Neural cell (in vitro differentiated cells): ENCODE measurements around the gene KRT80. TPM values are rescaled to one million over a fixed set of nuclear protein-coding genes. Genes with fewer than 3 reads are reported as not detected.

Source experiments
- H2AFZ ChIP-seq: fragments of 200-600, 300-800 bp; sonication (generic), shearing (Covaris generic); 2 replicates; pipeline ENCODE4 v1.6.0; 2014; ENCODE audit warnings: low read depth, mild to moderate bottlenecking, antibody characterized with exemption, low read length, moderate library complexity
- H3F3A ChIP-seq: fragments of 200-600 bp; shearing (Covaris generic); 2 replicates; pipeline ENCODE4 v1.6.1; 2016; ENCODE audit warnings: mild to moderate bottlenecking, moderate library complexity, mixed read lengths, antibody characterized with exemption, low read length; ENCODE audit not compliant: insufficient read depth, poor library complexity, severe bottlenecking
- H3K27ac ChIP-seq: fragments of 200-600, 300-800 bp; sonication (generic), shearing (Covaris generic); 2 replicates; pipeline ENCODE4 v1.5.1; 2014; ENCODE audit warnings: mild to moderate bottlenecking, low read length, moderate library complexity
- H3K27me3 ChIP-seq: fragments of 300-800, 200-600 bp; sonication (generic), shearing (Covaris generic); 2 replicates; pipeline ENCODE4 v1.6.0; 2014; ENCODE audit warnings: mild to moderate bottlenecking, low read depth, low read length, moderate library complexity; ENCODE audit not compliant: insufficient read depth
- H3K36me3 ChIP-seq: fragments of 300-800, 200-600 bp; sonication (generic), shearing (Covaris generic); 2 replicates; pipeline ENCODE4 v1.5.1; 2014; ENCODE audit warnings: mild to moderate bottlenecking, antibody characterized with exemption, low read length, moderate library complexity; ENCODE audit not compliant: insufficient read depth
- H3K4me2 ChIP-seq: fragments of 300-800, 200-600 bp; sonication (generic), shearing (Covaris generic); 2 replicates; pipeline ENCODE4 v1.6.0; 2014; ENCODE audit warnings: mild to moderate bottlenecking, low read length
- H3K4me3 ChIP-seq: fragments of 300-800, 200-600 bp; sonication (generic), shearing (Covaris generic); 2 replicates; pipeline ENCODE4 v1.5.1; 2014; ENCODE audit warnings: mild to moderate bottlenecking, low read length, moderate library complexity
- H3K79me2 ChIP-seq: fragments of 200-600 bp; shearing (Covaris generic); replicated peaks from 2 replicates; pipeline ENCODE4 v1.6.0; 2014; ENCODE audit warnings: mild to moderate bottlenecking, low read length, moderate library complexity; ENCODE audit not compliant: insufficient read depth
- H3K9ac ChIP-seq: fragments of 300-800, 200-600 bp; sonication (generic), shearing (Covaris generic); 2 replicates; pipeline ENCODE4 v1.6.1; 2016; ENCODE audit warnings: mild to moderate bottlenecking, low read length, mixed read lengths
- H3K9me2 ChIP-seq: fragments of 200-600 bp; shearing (Covaris generic); 2 replicates; pipeline ENCODE4 v1.6.1; 2016; ENCODE audit warnings: mild to moderate bottlenecking, low read length, mixed read lengths; ENCODE audit not compliant: insufficient read depth
- H3K9me3 ChIP-seq: fragments of 200-600, 300-800 bp; sonication (generic), shearing (Covaris generic); 2 replicates; pipeline ENCODE4 v1.6.1; 2016; ENCODE audit warnings: mild to moderate bottlenecking, mixed run types, low read length, moderate library complexity, mixed read lengths
- H4K20me1 ChIP-seq: fragments of 200-600 bp; shearing (Covaris generic); 2 replicates; pipeline ENCODE4 v1.6.1; 2016; ENCODE audit warnings: mild to moderate bottlenecking, mixed run types; ENCODE audit not compliant: insufficient read depth
- CTCF ChIP-seq: fragments of 450-650 bp; IDR thresholded peaks from 2 replicates; pipeline ENCODE4 v1.5.1; 2014; ENCODE audit warnings: antibody characterized with exemption, mild to moderate bottlenecking, moderate library complexity; ENCODE audit not compliant: poor library complexity, severe bottlenecking
- EP300 ChIP-seq: fragments of 450-650 bp; conservative IDR thresholded peaks from 2 replicates; pipeline ENCODE4 v1.6.1; 2014; ENCODE audit warnings: antibody characterized with exemption, mild to moderate bottlenecking, moderate library complexity; ENCODE audit not compliant: poor library complexity, severe bottlenecking
- EZH2 ChIP-seq: fragments of 200-600, 300-800 bp; shearing (Covaris generic), sonication (generic); IDR thresholded peaks from 2 replicates; pipeline ENCODE4 v1.6.1; 2014; ENCODE audit warnings: antibody characterized with exemption, low read length, borderline replicate concordance, mild to moderate bottlenecking; ENCODE audit not compliant: insufficient read depth, poor library complexity, severe bottlenecking
- MXI1 ChIP-seq: fragments of 450-650 bp; conservative IDR thresholded peaks from 2 replicates; pipeline ENCODE4 v1.6.1; 2014; ENCODE audit warnings: antibody characterized with exemption, mild to moderate bottlenecking; ENCODE audit not compliant: poor library complexity, severe bottlenecking
- POLR2AphosphoS5 ChIP-seq: IDR thresholded peaks from 2 replicates; pipeline ENCODE4 v1.6.1; 2012
- RAD21 ChIP-seq: fragments of 450-650 bp; conservative IDR thresholded peaks from 2 replicates; pipeline ENCODE4 v1.6.1; 2014; ENCODE audit warnings: antibody characterized with exemption, mild to moderate bottlenecking, moderate library complexity
- SMC3 ChIP-seq: fragments of 450-650 bp; conservative IDR thresholded peaks from 2 replicates; pipeline ENCODE4 v1.6.1; 2014; ENCODE audit warnings: antibody characterized with exemption, mild to moderate bottlenecking, moderate library complexity; ENCODE audit not compliant: poor library complexity
- TAF1 ChIP-seq: IDR thresholded peaks from 2 replicates; pipeline ENCODE4 v1.6.1; 2012; ENCODE audit warnings: low read depth
- polyA plus RNA-seq: library from polyadenylated mRNA; depleted of rRNA; stranded (reverse); fragments of >200 nt; gene quantifications from 2 replicates; pipeline ENCODE4 v1.2.3, GENCODE V29; 2014
- TF ChIP-seq, protein P1 (sequence below): IDR thresholded peaks from 2 replicates; pipeline ENCODE4 v1.6.1; 2012; ENCODE audit warnings: borderline replicate concordance

Gene KRT80
- polyA plus RNA-seq, 1 donor from 2014 or later: not detected

DNA sequence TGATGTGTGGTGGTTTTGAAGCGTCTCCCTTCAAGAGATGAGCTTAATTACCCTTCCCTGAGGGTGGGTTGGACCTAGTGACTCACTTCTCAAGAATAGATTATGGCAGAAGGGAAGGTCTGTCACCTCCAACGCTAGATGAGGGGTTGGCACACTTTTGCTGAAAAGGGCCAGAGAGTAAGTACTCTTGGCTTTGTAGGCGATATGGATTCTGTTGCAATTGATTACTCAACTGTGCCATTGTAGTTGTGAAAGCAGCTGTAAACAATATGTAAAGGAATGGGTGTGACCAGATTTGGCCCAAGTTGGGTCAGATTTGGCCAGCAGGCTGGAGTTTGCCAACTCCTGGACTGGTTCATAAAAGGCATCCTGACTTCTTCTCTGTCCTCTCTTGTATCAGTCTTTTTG is 59.1 kb downstream of the KRT80 start:
- Histone ChIP-seq H4K20me1 (no peaks in the 10 kb centered on the region), H3K79me2 (no peaks in the 10 kb centered on the region), H3K27me3 (no peaks in the 10 kb centered on the region), H3K27ac (no peak overlapping the region), H3K9ac (no peak overlapping the region), H3K36me3 (no peaks in the 10 kb centered on the region), H2AFZ (no peak overlapping the region), H3K4me2 (no peak overlapping the region), H3F3A (no peaks in the 10 kb centered on the region), H3K4me3 (no peak overlapping the region), H3K9me3 (no peaks in the 10 kb centered on the region), H3K9me2 (no peaks in the 10 kb centered on the region)
- TF ChIP-seq EP300 (no peak), SMC3 (no peak), RAD21 (no peak), POLR2AphosphoS5 (no peak), EZH2 (no peak), CTCF (no peak)
- TF ChIP-seq, protein P1, sequence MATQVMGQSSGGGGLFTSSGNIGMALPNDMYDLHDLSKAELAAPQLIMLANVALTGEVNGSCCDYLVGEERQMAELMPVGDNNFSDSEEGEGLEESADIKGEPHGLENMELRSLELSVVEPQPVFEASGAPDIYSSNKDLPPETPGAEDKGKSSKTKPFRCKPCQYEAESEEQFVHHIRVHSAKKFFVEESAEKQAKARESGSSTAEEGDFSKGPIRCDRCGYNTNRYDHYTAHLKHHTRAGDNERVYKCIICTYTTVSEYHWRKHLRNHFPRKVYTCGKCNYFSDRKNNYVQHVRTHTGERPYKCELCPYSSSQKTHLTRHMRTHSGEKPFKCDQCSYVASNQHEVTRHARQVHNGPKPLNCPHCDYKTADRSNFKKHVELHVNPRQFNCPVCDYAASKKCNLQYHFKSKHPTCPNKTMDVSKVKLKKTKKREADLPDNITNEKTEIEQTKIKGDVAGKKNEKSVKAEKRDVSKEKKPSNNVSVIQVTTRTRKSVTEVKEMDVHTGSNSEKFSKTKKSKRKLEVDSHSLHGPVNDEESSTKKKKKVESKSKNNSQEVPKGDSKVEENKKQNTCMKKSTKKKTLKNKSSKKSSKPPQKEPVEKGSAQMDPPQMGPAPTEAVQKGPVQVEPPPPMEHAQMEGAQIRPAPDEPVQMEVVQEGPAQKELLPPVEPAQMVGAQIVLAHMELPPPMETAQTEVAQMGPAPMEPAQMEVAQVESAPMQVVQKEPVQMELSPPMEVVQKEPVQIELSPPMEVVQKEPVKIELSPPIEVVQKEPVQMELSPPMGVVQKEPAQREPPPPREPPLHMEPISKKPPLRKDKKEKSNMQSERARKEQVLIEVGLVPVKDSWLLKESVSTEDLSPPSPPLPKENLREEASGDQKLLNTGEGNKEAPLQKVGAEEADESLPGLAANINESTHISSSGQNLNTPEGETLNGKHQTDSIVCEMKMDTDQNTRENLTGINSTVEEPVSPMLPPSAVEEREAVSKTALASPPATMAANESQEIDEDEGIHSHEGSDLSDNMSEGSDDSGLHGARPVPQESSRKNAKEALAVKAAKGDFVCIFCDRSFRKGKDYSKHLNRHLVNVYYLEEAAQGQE: no peak

- Histone ChIP-seq H4K20me1 (no peaks in the 10 kb centered on the region), H2AFZ (no peak overlapping the region), H3F3A (no peaks in the 10 kb centered on the region), H3K36me3 (no peaks in the 10 kb centered on the region), H3K9me3 (no peaks in the 10 kb centered on the region), H3K9me2 (no peaks in the 10 kb centered on the region), H3K27ac (no peak overlapping the region), H3K27me3 (no peaks in the 10 kb centered on the region), H3K9ac (no peak overlapping the region), H3K79me2 (no peaks in the 10 kb centered on the region), H3K4me2 (no peak overlapping the region), H3K4me3 (no peak overlapping the region)
- no peak for TF ChIP-seq SMC3
- TF ChIP-seq EP300: no peak
- TF ChIP-seq, protein P1: no peak
- TF ChIP-seq POLR2AphosphoS5: no peak
- no peak for TF ChIP-seq RAD21
- TF ChIP-seq EZH2: no peak
- no peak for TF ChIP-seq TAF1
- no peak for TF ChIP-seq CTCF
- TF ChIP-seq MXI1: no peak
Measured at GRCh38 chr12:52130711-52131110, 61.1 kb downstream of the KRT80 start.
